Peyer's patch (tissue), 4 donors: ENCODE measurements around the gene RAP1A.

ENCODE experiments used
- POLR2A ChIP-seq, 2 donors: fragments of 450-650 bp; IDR thresholded peaks; one replicate each; pipeline ENCODE4 v1.5.1; 2017; ENCODE audit warnings: antibody characterized with exemption in 2 of 2, mild to moderate bottlenecking in 2 of 2, moderate library complexity in 2 of 2
- TF ChIP-seq, protein P1 (sequence below), 6 experiments: fragments of 450-650 bp in 4 of 6; fragments of 200-600 bp in 2 of 6; sonication (generic) in 1 of 6; IDR thresholded peaks; one replicate each; pipeline ENCODE4 v1.5.1; 2017 to 2019; ENCODE audit warnings: antibody characterized with exemption in 6 of 6, mild to moderate bottlenecking in 3 of 6, moderate library complexity in 1 of 6

- TF ChIP-seq, protein P1, sequence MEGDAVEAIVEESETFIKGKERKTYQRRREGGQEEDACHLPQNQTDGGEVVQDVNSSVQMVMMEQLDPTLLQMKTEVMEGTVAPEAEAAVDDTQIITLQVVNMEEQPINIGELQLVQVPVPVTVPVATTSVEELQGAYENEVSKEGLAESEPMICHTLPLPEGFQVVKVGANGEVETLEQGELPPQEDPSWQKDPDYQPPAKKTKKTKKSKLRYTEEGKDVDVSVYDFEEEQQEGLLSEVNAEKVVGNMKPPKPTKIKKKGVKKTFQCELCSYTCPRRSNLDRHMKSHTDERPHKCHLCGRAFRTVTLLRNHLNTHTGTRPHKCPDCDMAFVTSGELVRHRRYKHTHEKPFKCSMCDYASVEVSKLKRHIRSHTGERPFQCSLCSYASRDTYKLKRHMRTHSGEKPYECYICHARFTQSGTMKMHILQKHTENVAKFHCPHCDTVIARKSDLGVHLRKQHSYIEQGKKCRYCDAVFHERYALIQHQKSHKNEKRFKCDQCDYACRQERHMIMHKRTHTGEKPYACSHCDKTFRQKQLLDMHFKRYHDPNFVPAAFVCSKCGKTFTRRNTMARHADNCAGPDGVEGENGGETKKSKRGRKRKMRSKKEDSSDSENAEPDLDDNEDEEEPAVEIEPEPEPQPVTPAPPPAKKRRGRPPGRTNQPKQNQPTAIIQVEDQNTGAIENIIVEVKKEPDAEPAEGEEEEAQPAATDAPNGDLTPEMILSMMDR (IDR thresholded peaks at IDR 0.05), result no peak
- no peak for TF ChIP-seq POLR2A (IDR thresholded peaks at IDR 0.05)
Measured at GRCh38 chr1:111735321-111735720, 115.7 kb downstream of the RAP1A start.
